Activated T-cell treated with anti-CD3 and anti-CD28 coated beads, Interleukin-2, amount 50 U/mL, for 72 hours (primary cell): Measurements from ENCODE around the gene SLC22A12. TPM values are rescaled to one million over a fixed set of nuclear protein-coding genes. Genes with fewer than 3 reads are reported as not detected.

Experiments used
- ATAC-seq, 2 donors: fragments of 150-1000 bp; cut with Tn5 transposase; replicated peaks in 1 of 2; 2 replicates each; pipeline ENCODE4 v1.10.0; 2021; ENCODE audit warnings: moderate library complexity in 2 of 2, mild to moderate bottlenecking in 1 of 2
- DNase-seq, 2 donors: peaks; one replicate each; pipeline ENCODE4 v3.0.0; 2021 to 2022; ENCODE audit warnings: mixed read lengths in 1 of 2
- H3K27ac Mint-ChIP-seq: one replicate; pipeline ENCODE4 v1.8.0; 2022; ENCODE audit warnings: mild to moderate bottlenecking, moderate library complexity, mixed read lengths
- H3K27me3 Mint-ChIP-seq: one replicate; pipeline ENCODE4 v1.8.0; 2022; ENCODE audit warnings: low read depth, mixed read lengths
- H3K36me3 Mint-ChIP-seq, 2 donors: one replicate each; pipeline ENCODE4 v1.8.0; 2022; ENCODE audit warnings: mixed read lengths in 2 of 2, mild to moderate bottlenecking in 1 of 2; ENCODE audit not compliant: insufficient read depth in 2 of 2
- H3K4me1 Mint-ChIP-seq: one replicate; pipeline ENCODE4 v1.8.0; 2022; ENCODE audit warnings: low read depth, mixed read lengths
- H3K4me3 Mint-ChIP-seq, 2 donors: one replicate each; pipeline ENCODE4 v1.8.0; 2022; ENCODE audit warnings: mild to moderate bottlenecking in 2 of 2, mixed read lengths in 2 of 2, moderate library complexity in 2 of 2
- H3K9me3 Mint-ChIP-seq, 2 donors: one replicate each; pipeline ENCODE4 v1.8.0; 2022; ENCODE audit warnings: mixed read lengths in 2 of 2
- total RNA-seq, 2 donors: library from RNA; stranded (reverse); gene quantifications; one replicate each; pipeline ENCODE4 v1.2.3, GENCODE V29; 2022

The SLC22A12 gene
- total RNA-seq, 2 donors from 2014 or later: not detected

DNA sequence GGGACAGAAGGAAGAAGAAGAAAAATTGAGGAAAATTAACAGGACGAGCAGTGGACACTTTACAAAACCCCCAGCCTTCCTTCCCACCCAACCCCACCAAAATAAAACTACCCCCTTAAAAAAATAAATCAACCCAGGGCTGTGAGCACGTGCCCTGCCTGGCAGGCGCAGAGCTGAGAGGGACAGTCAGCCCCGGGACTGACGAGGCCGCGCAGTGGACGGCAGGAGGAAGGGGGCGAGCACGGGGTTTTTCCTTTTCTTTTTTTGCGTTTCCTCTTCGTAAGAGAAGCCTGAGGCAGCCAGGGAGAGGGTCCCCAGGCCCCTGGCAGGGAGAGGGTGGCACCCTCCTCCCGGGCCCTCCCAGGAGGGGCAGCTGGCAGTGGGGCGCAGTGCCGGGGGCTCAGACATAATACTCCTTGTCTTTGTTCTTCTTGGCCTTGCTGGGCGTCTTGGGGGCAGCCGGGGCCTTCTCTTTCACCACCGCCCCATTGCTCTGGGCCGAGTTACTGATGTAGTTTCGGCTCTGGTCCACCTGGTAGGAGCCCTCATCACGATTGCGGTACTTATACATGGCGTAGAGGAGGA lies 15.9 kb downstream of the SLC22A12 start:
- Mint-ChIP-seq H3K27ac (no peak overlapping the region), H3K36me3 (no peaks in the 10 kb centered on the region), H3K27me3 (no peaks in the 10 kb centered on the region), H3K9me3 (no peaks in the 10 kb centered on the region), H3K4me3 (no peak overlapping the region), H3K4me1 (peaks cover 5% of the 10 kb centered on the region)
- no peak for ATAC-seq
- no peak for DNase-seq

GRCh38 chr11:64607381-64607985 lies 16.5 kb downstream of the SLC22A12 start:
- H3K4me1 Mint-ChIP-seq: peaks cover 11% of the 10 kb centered on the region
- no peak overlapping the region for H3K4me3 Mint-ChIP-seq
- no peaks in the 10 kb centered on the region for H3K9me3 Mint-ChIP-seq
- H3K36me3 Mint-ChIP-seq: no peaks in the 10 kb centered on the region
- no peaks in the 10 kb centered on the region for H3K27me3 Mint-ChIP-seq
- no peak for DNase-seq
- H3K27ac Mint-ChIP-seq: no peak overlapping the region
- no peak for ATAC-seq

- Mint-ChIP-seq H3K27ac (no peak overlapping the region), H3K4me3 (no peak overlapping the region), H3K4me1 (peaks cover 13% of the 10 kb centered on the region), H3K27me3 (no peaks in the 10 kb centered on the region), H3K36me3 (no peaks in the 10 kb centered on the region), H3K9me3 (no peaks in the 10 kb centered on the region)
- DNase-seq (no peak), ATAC-seq (no peak)
Measured at GRCh38 chr11:64608046-64608445, 17.0 kb downstream of the SLC22A12 start.

GRCh38 chr11:64608636-64609035 lies 17.6 kb downstream of the SLC22A12 start:
- H3K4me3 Mint-ChIP-seq: no peak overlapping the region
- ATAC-seq (no peak), DNase-seq (no peak)
- H3K9me3 Mint-ChIP-seq: no peaks in the 10 kb centered on the region
- H3K4me1 Mint-ChIP-seq: peaks cover 13% of the 10 kb centered on the region
- H3K27ac Mint-ChIP-seq: no peak overlapping the region
- H3K27me3 Mint-ChIP-seq: no peaks in the 10 kb centered on the region
- no peaks in the 10 kb centered on the region for H3K36me3 Mint-ChIP-seq

- no peaks in the 10 kb centered on the region for H3K27me3 Mint-ChIP-seq
- H3K27ac Mint-ChIP-seq: no peak overlapping the region
- ATAC-seq (no peak), DNase-seq (no peak)
- no peaks in the 10 kb centered on the region for H3K36me3 Mint-ChIP-seq
- no peaks in the 10 kb centered on the region for H3K9me3 Mint-ChIP-seq
- H3K4me1 Mint-ChIP-seq: peaks cover 13% of the 10 kb centered on the region
- no peak overlapping the region for H3K4me3 Mint-ChIP-seq
Measured at GRCh38 chr11:64609436-64610047, 18.5 kb downstream of the SLC22A12 start.

DNA sequence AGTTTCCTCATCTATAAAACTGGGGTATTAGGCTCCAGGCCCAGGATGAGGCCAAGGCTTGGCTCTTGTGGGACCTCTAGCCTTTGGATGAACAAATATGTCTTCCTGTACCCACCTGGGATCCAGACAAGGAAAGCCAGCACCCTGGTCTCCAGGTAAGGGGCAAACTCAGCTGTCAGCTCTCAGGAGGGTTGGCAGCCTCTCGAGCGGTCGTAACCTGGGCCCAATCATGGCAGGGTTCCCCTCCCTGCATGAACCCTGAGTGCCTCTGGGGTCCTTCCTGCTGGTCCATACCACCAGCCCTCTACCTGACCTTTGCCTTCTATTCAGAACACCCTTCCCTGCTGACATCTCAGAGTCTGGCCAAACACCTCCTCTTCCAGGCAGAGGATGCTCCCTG lies 19.6 kb downstream of the SLC22A12 start:
- H3K27ac Mint-ChIP-seq: no peak overlapping the region
- no peak for ATAC-seq
- no peaks in the 10 kb centered on the region for H3K27me3 Mint-ChIP-seq
- DNase-seq: no peak
- H3K9me3 Mint-ChIP-seq: no peaks in the 10 kb centered on the region
- no peaks in the 10 kb centered on the region for H3K36me3 Mint-ChIP-seq
- H3K4me1 Mint-ChIP-seq: peaks cover 13% of the 10 kb centered on the region
- no peak overlapping the region for H3K4me3 Mint-ChIP-seq

GRCh38 chr11:64611176-64611575 lies 20.2 kb downstream of the SLC22A12 start:
- no peak for ATAC-seq
- H3K27me3 Mint-ChIP-seq: no peaks in the 10 kb centered on the region
- no peak overlapping the region for H3K4me3 Mint-ChIP-seq
- no peaks in the 10 kb centered on the region for H3K9me3 Mint-ChIP-seq
- no peak for DNase-seq
- H3K27ac Mint-ChIP-seq: no peak overlapping the region
- peaks cover 13% of the 10 kb centered on the region for H3K4me1 Mint-ChIP-seq
- no peaks in the 10 kb centered on the region for H3K36me3 Mint-ChIP-seq

DNA sequence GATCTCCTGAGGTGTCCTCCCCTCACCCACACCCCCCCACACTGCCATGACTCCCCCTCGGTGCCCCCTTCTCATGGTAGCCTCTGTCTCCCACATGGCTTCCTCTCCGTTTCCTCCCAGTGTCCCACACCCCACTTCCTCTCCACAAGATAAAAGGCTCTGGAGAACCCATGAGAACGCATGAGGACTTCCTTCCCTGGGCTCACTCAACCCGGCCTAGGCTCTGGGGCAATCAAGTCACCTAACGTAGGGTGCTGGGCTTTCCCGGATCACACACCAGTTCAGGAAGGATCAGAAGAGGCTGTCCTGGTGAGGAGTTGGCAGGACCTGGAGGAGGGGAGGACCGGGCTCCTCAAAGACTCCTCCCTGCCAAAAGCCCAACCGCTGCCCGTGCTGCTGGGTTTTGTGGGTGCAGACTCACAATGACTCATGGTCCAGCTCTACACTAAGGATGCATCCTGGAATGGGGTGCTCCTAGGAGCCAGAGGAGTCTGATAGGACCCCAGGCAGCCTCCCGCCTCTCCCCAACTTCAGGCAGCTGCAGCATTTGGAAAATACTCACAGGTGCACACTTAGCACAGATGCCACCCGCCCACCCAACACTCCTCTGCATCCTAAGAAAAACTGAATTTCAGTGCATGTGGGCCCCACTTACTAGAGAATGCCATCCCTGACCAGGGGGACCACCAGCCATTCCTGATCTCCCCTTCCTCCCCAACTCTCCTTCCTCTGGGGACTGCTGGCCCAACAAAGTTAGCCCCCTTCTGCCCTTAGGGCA lies 21.0 kb downstream of the SLC22A12 start:
- Mint-ChIP-seq H3K9me3 (no peaks in the 10 kb centered on the region), H3K27ac (no peak overlapping the region), H3K4me3 (no peak overlapping the region), H3K36me3 (no peaks in the 10 kb centered on the region), H3K27me3 (no peaks in the 10 kb centered on the region), H3K4me1 (peaks cover 13% of the 10 kb centered on the region)
- ATAC-seq: no peak
- DNase-seq: no peak

DNA sequence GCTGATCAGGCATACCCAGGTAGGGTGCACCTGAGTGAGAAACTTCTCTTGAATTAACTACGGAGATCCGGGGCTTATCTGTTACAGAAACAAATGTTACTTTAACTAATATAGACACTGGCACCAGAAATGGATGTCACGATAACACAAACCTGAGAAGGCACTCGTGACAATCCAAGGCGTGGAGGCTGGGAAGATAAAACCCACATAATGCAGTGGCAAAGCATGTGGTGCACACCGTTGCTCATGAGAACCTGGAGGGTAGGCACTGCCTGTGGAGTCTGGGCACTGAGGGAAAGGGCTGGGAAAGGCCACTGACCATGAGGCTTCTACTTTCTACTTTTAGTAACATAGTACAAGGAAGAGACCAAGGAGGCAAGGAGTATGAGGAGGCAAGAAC lies 22.6 kb downstream of the SLC22A12 start:
- Mint-ChIP-seq H3K4me1 (peaks cover 13% of the 10 kb centered on the region), H3K27ac (no peak overlapping the region), H3K9me3 (no peaks in the 10 kb centered on the region), H3K4me3 (no peak overlapping the region), H3K36me3 (no peaks in the 10 kb centered on the region), H3K27me3 (no peaks in the 10 kb centered on the region)
- DNase-seq: no peak
- ATAC-seq: no peak

DNA sequence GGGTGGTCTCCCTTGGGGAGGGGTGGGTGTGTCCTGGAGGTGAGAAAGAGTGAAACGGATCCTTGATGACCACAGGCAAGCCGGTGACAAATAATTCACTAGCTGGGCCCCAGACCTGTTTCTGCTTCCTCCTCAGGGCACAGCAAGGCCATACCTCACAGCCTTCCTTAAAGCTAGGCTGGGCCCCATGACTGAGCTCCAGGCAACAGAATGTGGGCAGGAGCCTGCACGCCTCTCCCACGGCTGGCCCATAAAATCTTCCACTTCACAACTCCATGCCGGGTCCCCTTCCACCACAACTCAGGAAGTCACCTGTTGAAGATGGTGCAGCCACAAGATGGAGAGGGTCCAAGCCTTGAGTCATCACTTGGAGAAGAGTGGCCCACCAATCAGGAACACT lies 23.9 kb downstream of the SLC22A12 start:
- ATAC-seq: no peak
- no peak overlapping the region for H3K27ac Mint-ChIP-seq
- no peaks in the 10 kb centered on the region for H3K36me3 Mint-ChIP-seq

GRCh38 chr11:64616817-64617216 lies 25.8 kb downstream of the SLC22A12 start:
- Mint-ChIP-seq H3K36me3 (no peaks in the 10 kb centered on the region), H3K4me3 (no peak overlapping the region), H3K27me3 (no peaks in the 10 kb centered on the region), H3K9me3 (no peaks in the 10 kb centered on the region), H3K27ac (no peak overlapping the region), H3K4me1 (peaks cover 9% of the 10 kb centered on the region)
- ATAC-seq (no peak), DNase-seq (no peak)

More for the DNA sequence above, 23.9 kb downstream of the SLC22A12 start:
- Mint-ChIP-seq H3K27me3 (no peaks in the 10 kb centered on the region), H3K4me3 (no peak overlapping the region), H3K4me1 (peaks cover 13% of the 10 kb centered on the region), H3K9me3 (no peaks in the 10 kb centered on the region)
- no peak for DNase-seq

DNA sequence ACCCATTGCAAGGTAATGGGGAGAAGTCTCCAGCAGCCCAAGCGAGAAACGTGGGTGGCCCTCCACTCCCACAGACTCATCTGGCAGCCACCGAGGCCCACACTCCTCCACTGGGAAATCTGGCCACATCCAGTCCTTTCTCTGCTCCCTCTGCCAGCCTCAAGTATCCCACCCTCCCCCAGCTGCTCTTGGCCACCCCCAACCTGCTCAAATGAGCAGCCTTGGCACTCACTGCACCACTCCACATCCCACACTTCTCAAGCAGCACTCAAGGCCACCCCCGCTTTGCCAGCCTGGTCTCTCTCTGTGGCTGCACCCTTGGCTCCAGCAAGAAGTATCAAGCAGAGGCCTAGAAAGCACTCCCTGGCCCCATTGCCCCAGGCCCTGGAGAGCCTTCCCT lies 28.2 kb downstream of the SLC22A12 start:
- no peaks in the 10 kb centered on the region for H3K27me3 Mint-ChIP-seq
- no peak overlapping the region for H3K4me3 Mint-ChIP-seq
- no peaks in the 10 kb centered on the region for H3K9me3 Mint-ChIP-seq
- DNase-seq: no peak
- H3K36me3 Mint-ChIP-seq: no peaks in the 10 kb centered on the region
- no peak for ATAC-seq
- H3K4me1 Mint-ChIP-seq: no peaks in the 10 kb centered on the region
- H3K27ac Mint-ChIP-seq: no peak overlapping the region

GRCh38 chr11:64619811-64620380 lies 28.9 kb downstream of the SLC22A12 start:
- Mint-ChIP-seq H3K4me1 (no peaks in the 10 kb centered on the region), H3K4me3 (no peak overlapping the region), H3K9me3 (no peaks in the 10 kb centered on the region), H3K36me3 (no peaks in the 10 kb centered on the region), H3K27me3 (no peaks in the 10 kb centered on the region), H3K27ac (no peak overlapping the region)
- DNase-seq: no peak
- no peak for ATAC-seq
